ENCODE data around the gene TDG.

Gene TDG

DNA sequence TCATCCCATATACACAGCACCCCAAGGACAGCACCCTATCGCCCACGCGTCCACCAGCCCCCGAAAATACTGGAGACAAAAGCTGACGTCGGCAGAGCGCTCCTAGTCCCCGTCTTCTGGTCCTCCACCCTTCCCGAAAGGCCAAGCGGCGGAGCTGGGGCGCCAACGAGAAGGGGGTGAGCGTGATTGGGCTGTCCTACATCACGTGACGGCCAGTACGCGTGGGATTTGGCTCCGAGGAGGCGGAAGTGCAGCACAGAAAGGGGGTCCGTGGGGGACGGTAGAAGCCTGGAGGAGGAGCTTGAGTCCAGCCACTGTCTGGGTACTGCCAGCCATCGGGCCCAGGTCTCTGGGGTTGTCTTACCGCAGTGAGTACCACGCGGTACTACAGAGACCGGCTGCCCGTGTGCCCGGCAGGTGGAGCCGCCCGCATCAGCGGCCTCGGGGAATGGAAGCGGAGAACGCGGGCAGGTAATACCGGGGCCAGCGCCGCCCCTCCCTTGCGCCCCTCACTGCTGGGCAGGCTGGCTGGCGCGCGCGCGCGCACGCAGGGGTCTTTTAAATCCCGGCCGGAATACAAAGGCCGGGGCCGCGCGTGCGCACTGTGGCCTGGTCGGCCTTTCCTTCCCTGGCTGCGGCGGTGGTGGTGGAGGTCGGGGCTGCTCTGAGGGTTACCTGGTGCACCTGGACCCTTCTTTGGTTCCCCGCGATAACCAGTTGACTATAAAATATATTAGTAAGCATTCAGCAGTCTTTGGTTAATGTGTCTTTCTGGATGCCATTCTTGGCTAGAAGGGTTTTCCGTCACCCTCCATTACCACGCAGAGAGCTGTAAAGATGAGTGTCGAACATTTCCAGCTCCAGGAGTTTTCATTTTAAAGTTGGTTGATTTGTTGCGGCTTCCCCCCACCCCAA, at the start of gene TDG:
Gene TDG, plus strand, starts transcription at position 283 of the 915 bp plus-strand sequence. Its CDS starts 166 bp downstream, at position 449.
- DNase-seq, result peak; percentile 95

DNA sequence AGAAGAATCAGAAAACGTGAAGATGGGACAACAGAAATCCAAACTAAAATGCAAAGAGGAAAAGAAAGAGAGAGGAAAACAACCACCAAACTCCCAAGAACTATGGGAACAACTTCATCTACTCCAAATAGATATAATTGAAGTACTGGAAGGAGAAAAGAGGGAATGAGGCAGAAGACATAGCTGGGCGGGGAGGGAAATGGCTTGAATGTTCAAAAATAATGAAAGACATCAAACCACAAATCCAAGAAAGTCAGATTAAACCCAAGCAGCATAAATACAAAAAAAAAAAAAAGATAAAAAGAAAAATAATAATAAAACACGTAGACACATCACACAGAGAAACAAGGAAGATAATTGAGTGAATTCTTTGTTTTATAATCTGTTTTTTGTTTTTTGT, 47.8 kb upstream of the TDG start:
- no peak for DNase-seq

DNA sequence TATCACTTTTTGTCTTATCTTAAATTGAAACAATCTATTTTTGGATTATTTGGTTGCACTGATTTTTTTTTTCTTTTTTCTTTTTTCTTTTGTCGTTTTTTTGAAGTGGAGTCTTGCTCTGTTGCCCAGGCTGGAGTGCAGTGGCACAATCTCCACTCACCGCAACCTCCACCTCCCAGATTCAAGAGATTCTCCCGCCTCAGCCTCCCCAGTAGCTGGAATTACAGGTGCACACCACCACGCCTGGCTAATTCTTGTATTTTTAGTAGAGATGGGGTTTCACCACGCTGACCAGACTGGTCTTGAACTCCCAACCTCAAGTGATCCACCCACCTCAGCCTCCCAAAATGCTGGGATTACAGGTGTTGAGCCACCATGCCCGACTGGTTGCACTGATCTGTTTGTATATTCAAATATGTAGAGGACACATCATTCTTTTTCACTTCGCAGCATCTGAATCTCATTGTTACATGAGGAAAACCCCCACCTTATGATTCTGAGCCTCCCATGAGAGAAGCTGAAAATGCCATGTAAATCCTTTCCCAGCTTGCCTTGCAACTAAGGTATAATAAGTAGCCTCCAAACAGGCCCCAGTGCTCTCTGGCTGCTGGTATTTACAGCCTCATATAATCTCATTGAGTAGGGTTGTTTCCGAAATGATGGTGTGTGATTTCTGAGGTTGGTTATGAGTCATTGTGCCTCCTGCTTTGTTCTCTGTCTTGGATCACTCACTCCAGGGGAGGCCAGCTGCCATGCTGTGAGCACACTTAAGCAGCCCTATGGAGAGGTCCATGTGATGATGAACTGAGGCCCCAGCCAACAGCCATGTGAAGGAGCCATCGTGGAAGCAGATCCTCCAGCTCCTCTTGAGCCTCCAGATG, 40.7 kb upstream of the TDG start:
- peak; percentile 44 for DNase-seq

DNA sequence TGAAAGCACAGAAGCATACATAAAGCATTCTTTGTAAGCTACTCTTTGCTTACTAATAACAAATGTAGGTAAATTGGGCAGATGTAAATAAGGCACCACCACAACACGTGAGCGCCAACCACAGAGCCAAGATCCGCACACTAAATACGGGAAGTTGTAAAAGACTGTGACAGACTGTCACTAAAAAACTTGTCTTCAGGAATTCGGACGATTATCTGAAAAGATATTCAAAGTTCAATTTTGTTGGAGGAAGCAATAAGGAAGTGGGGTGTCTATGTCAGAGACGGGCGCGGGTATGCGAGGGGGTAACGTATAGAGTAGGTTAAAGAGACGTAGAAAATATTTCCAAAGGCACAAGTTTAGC, 37.0 kb upstream of the TDG start:
- DNase-seq, result peak; percentile 58

DNA sequence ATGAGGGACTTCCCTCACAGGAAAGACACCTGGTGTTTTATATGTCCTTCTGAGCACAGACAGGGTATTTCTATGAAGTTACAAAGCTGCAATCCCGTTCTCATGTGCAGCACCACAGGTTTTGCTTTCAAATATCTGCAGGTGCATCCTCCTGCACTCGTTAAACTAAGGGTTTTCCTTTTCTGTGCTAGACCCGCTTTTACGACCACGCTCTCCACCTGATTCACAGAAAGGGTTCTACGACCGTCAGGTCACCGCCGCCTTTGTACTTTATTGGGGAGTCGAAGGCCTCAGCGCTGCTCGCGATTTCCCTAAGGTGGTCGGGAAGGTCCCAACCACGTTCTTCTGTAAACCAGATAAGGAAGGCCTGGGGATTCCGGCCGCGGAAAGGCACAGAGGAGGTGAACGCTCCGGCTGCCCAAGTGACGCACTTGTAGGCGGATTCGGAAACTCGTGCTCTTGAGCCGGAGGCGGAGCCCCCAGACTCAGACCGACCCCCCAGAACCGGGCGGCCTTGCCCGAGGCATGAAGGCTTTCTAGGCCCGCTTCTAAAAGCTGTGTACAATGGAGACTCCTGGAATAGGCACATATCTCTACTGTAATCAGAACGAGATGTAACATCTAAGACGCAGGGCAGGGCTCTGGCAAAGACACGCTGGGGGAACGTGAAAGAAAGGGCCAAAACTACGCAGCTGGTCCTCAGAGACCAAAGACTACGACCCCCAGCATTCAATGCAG, 36.5 kb upstream of the TDG start:
- peak; percentile 86 for DNase-seq

DNA sequence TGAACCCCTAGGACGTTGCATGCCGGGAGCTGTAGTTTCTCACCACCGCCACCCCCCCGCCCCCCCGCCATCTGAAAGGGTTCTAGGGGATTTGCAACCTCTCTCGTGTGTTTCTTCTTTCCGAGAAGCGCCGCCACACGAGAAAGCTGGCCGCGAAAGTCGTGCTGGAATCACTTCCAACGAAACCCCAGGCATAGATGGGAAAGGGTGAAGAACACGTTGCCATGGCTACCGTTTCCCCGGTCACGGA, 36.0 kb upstream of the TDG start:
- no peak for DNase-seq

DNA sequence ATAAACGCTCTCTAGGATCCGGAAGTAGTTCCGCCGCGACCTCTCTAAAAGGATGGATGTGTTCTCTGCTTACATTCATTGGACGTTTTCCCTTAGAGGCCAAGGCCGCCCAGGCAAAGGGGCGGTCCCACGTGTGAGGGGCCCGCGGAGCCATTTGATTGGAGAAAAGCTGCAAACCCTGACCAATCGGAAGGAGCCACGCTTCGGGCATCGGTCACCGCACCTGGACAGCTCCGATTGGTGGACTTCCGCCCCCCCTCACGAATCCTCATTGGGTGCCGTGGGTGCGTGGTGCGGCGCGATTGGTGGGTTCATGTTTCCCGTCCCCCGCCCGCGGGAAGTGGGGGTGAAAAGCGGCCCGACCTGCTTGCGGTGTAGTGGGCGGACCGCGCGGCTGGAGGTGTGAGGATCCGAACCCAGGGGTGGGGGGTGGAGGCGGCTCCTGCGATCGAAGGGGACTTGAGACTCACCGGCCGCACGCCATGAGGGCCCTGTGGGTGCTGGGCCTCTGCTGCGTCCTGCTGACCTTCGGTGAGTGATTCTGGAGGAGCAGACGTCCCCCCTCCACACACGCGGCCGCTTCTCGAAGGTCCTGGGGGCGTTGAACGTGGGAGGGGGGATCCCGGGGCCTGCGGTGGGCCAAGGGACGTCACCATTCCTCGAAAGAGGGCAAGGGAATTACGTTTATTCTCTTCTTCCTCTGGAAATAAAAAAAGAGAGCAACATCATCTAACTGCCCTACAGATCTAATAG, 35.5 kb upstream of the TDG start, which contains the start of gene HSP90B1:
Gene HSP90B1, plus strand, starts transcription at position 377 of the 753 bp plus-strand sequence. Its CDS starts 106 bp downstream, at position 483.
- DNase-seq, result peak; percentile 98

DNA sequence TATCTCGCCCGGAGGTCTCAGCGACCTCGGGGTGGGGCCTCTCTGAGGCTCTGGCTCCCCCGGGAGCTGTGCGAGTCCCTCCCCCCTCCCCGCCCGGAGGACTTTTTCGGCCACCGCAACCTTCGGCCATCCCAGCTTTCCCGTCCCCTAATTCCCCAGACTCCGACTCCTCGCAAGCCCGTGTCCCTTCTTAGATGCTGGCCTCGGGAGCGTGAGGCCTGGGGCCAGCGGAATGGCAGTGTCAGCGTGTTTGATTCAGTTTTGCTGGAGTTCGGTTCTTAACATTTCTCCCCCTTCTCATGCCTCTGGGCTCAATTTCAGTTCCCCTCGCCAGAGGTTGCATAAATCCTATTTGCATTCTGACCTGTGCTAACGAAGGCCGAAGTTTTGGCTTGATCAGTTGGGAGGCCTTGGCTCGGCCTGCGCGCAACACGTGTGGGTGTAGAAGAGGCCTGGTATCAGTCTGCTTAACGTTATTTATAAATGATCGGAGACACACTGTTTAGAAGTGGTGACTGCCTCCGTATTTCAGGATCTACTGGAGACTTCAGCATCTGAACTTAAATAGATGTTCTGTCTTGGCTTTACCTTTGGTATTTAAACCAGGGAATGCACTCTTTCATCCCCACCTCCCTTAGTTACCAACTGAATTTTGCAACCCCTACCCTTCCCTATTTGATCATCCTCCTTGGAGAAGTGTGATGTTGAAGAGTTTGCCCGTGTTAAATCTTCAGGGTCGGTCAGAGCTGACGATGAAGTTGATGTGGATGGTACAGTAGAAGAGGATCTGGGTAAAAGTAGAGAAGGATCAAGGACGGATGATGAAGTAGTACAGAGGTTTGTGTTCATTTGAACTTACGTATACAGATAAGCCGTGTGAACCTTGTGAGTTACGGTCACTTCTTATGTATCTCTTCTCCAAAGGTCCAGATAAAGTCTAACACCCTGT, 34.6 kb upstream of the TDG start:
- DNase-seq, result peak; percentile 7

DNA sequence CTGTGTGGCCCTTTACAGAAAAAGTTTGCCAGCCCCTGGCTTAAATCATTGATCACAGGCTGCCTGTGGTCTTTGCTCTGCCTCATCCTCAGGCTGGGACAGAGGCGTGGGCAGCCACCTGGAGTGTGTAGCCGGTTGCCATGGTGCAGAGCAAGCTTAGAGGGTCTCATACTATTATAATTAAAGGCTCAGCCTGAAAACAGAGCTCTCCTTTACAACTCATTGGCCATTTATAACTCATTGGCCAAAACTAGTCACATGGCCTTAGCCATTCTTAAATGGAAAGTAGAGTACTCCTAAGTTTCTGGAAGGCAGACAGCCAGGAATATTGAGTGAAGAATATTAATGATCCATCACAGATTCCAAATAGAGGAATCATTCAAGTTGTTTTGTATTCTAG, 32.4 kb upstream of the TDG start:
- DNase-seq, result no peak

DNA sequence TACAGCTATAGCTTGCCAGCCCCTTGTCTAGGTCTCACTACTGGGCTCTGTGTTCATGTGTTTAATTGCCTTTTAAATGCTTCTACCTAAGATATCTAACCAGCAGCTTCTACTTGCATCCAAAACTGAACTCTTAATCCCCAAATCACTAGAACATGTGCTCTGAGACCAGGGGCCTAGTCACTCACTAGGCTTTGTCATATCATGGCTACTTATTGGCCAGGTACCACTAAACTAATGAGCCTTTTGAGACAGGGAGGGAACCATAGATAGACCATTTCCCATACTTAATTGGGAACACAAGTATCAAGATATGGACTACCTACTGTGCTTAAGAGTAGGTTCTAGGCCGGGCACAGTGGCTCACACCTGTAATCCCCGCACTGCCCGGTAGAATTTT, 29.0 kb upstream of the TDG start:
- DNase-seq, result no peak

DNA sequence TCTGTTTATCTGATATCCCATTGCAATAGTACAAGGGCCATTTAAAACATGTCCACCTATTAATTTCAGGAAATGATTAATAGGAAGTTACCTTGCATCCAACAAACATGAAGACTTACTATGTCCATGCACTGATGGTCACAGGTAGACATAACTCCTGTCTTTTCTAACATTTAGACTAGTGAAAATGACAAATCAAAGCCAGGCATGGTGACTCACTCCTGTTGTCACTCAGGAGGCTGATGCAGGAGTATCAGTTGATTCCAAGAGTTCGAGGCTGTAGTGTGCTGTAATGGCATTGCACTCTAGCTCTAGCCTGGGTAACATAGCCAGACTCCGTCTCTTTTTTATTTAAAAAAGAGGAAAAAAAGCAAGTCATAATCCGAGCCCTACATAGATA, 20.7 kb upstream of the TDG start:
- DNase-seq, result no peak

DNA sequence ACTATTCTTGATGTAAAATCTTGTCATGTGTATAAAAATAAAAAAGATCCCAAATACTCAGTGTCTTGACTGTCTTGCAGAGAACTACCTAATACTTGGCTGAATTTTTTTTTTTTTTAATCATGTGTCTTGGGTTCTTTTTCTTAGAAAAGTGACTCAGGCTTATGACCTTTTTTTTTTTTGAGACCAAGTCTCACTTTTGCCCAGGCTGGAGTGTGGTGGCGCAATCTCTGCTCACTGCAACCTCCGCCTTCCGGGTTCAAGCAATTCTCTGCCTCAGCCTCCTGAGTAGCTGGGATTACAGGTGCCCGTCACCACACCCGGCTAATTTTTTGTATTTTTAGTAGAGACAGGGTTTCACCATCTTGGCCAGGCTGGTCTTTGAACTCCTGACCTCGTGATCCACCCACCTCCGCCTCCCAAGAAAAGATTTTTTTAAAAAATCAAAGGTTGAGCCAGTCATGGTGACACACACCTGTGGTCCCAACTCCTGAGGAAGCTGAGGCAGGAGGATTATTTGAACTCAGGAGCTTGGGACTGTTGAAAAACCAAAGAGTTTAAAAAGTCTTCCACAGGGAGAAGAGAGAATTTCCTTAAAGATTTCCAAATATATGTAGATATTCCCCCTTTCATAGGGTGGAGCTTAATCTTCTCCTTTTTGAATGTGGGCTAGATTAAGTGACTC, 17.7 kb upstream of the TDG start:
- no peak for DNase-seq

DNA sequence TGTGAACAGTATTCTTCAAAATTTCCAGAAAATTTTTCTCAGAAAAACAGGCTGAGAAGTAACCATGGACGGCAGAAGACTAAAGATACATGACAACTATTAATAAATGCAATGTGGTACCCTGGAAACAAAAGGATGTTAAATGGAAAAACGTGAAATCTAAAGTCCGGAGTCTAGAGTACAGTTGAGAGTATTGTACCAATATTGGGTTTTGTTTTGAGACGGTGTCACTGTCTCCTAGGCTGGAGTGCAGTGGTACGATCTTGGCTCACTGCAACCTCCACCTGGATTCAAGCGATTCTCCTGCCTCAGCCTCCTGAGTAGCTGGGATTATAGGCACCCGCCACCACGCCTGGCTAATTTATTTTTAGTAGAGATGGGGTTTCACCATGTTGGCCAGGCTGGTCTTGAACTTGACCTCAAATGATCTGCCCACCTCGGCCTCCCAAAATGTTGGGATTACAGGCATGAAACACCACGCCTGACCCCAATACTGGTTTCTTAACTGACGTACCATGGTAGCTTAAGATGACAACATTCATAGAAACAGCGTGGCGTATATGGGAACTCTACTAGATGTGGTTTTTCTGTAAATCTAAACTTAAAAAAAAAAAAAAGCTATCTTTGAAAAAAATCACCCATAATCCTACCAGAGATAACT, 16.8 kb upstream of the TDG start:
- DNase-seq, result no peak

DNA sequence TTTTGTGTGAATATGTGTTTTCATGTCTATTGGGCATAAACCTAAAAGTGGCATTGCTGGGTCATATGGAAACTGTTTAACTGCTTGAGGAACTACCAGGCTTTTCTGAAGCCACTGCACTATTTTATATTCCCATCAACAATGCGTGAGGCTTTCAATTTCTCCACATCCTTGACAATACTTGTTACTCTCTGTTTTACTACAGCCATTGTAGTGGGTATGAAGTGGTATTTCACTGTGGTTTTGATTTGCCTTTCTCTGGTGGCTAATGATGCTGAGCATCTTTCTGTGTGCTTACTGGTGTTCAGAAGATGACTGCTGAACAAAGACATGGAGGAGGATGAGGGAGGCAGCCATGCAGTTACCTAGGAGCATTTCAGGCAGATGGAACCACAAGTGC, 13.2 kb upstream of the TDG start:
- DNase-seq, result no peak

DNA sequence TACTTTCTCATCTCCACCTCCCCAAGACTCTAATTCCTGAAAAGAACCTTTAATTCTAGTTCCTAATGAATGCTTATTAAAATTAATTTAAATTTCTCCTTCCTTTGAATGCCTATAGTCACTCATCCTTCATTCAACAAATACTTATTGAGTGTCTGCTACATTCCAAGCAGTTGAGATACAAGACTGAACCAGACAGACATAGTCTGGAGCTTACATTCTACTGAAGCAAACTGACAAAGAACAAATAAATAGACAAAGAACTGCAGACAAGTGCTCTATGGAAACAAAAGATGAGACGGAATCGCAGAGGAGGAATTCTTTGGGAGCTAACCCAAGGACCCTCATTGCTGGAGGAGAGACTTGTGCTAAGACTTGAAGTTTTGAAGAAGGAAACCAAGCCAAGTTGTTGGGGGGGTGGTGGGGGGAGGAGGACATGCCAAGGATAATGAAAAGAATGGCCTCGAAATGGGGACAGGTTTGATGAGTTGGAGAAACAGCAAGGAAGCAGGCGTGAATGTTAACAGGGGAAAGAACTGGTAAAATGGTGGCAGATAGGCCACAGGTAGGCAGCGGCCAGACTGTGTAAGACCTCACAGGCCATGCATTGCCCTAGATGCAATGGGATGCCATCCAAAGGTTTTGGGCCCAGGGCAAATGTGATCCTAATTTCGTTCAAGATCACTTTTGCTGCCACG, 9.7 kb upstream of the TDG start:
- DNase-seq, result no peak

DNA sequence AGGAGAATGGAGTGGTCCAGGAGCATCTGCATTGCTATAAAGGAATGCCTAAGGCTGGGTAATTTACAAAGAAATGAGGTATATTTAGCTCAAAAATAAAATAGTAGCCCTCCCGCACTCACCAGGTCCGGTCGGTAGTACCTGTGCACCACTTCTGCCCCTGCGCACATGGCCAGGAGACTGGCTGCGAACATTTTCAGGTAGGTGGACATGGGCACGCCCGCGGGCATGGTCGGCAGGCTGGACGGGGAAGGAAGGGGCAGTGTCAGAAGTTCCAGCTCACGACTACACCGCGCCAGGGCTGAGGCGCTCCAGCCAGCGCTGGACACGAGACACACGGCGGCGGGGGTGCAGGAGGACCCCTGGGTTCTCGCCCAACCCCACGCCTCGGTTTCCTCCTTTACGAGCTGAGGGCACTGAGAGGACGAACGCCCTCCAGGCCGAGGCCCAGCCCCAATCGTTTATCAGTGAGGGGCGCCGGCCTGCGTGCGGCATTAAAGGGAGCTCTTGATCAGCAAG, 9.1 kb upstream of the TDG start:
- DNase-seq, result no peak

DNA sequence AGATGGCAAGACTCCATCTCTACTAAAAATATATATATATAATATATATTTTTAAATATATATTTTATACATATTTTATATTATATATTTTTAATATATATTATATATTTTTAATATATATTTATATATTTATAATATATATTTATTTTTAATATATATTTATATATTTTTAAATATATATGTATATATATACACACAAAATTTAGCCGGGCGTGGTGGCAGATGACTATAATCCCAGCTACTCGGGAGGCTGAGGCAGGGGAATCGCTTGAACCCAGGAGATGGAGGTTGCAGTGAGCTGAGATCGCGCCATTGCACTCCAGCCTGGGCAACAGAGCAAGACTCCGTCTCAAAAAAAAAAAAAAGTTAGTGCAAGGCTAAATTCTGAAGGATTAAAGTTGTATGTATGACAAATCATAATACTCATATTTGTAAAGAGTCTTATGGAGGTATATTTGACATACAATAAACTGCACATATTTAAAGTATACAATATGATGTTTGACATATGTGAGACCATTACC, 7.7 kb upstream of the TDG start:
- DNase-seq, result no peak

DNA sequence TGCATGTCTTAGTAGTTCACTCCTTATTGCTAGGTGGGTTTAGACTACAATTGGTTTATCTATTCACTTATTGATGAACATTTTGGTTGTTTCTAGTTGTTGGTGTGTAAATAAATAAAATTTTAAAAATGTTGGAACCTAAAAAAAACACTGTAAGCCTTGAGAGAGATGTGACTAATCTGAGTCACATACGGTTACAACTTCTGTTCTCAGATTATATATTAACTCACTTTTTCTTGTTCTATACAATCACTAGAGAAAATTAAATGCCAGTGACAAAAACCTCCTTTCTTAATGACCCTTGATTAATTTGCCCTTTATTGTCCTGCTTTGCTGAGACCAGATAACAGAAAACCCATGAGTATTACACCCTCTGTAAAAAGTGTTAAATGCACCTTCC, 7.1 kb upstream of the TDG start:
- DNase-seq, result no peak

DNA sequence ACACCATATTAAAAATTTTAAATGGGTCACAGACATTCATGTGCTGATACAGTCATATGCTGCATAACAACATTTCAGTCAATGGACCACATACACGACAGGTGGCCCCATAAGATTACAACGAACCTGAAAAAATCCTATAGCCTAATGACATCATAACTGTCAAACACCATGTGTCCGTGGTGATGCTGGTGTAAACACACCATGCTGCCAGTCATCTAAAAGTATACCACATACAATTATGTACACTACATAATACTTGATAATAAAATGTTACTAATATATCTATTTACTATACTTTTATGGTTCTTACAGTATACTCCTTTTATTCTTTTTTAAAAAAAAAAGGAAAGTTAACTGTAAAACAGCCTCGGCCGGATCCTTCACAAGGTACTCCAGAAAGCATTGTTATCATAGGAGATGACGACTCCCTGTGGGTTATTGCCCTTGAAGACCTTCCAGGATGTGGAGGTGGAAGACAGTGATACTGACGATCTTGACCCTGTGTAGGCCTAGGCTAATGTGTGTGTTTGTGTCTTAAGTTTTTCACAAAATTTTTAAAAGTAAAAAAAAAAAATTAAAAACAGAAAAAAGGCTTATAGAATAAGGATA, 5.0 kb upstream of the TDG start:
- DNase-seq, result no peak

Data from CD4-positive, alpha-beta T cell treated with Interleukin-17A for 4 hours (primary cell).